Endodermal cell (in vitro differentiated cells): Measurements from ENCODE around the gene THRA. TPM values are rescaled to one million over a fixed set of nuclear protein-coding genes. Genes with fewer than 3 reads are reported as not detected.
A peak's percentile ranks its signal among the peaks of the same experiment; 100 is the strongest.

Experiments used
- DNase-seq: peaks from one replicate; pipeline ENCODE4 v3.0.0-alpha.2; 2017
- H3K27ac ChIP-seq: 2 replicates; pipeline ENCODE4 v1.5.1; 2013; ENCODE audit warnings: mild to moderate bottlenecking, low read depth, low read length, moderate library complexity
- H3K27me3 ChIP-seq: 2 replicates; pipeline ENCODE4 v1.6.1; 2013; ENCODE audit warnings: mild to moderate bottlenecking, low read length, moderate library complexity; ENCODE audit not compliant: insufficient read depth, control insufficient read depth, poor library complexity, severe bottlenecking
- H3K36me3 ChIP-seq: 2 replicates; pipeline ENCODE4 v1.7.0; 2013; ENCODE audit warnings: mild to moderate bottlenecking, low read length, moderate library complexity; ENCODE audit not compliant: control insufficient read depth, insufficient read depth
- H3K4me1 ChIP-seq: one replicate; pipeline ENCODE4 v1.7.0; 2013; ENCODE audit warnings: low read length; ENCODE audit not compliant: control insufficient read depth, insufficient read depth
- H3K4me3 ChIP-seq: 2 replicates; pipeline ENCODE4 v1.5.1; 2013; ENCODE audit warnings: mild to moderate bottlenecking, low read length, moderate library complexity
- H3K9ac ChIP-seq: 2 replicates; pipeline ENCODE4 v1.6.1; 2013; ENCODE audit warnings: mild to moderate bottlenecking, low read length, moderate library complexity; ENCODE audit not compliant: poor library complexity, severe bottlenecking; ENCODE audit errors: extremely low read depth
- H3K9me3 ChIP-seq: 2 replicates; pipeline ENCODE4 v1.6.1; 2013; ENCODE audit warnings: mild to moderate bottlenecking, low read length, moderate library complexity; ENCODE audit not compliant: control insufficient read depth
- H3K27ac Mint-ChIP-seq: 2 replicates; pipeline ENCODE4 v1.8.0; 2020; ENCODE audit warnings: mixed read lengths
- H3K27me3 Mint-ChIP-seq: 2 replicates; pipeline ENCODE4 v1.8.0; 2021; ENCODE audit warnings: mild to moderate bottlenecking, mixed read lengths; ENCODE audit not compliant: insufficient read depth
- H3K36me3 Mint-ChIP-seq: 2 replicates; pipeline ENCODE4 v1.8.0; 2020; ENCODE audit warnings: low read depth, mixed read lengths
- H3K4me1 Mint-ChIP-seq: 2 replicates; pipeline ENCODE4 v1.8.0; 2020; ENCODE audit warnings: mixed read lengths
- H3K4me3 Mint-ChIP-seq: 2 replicates; pipeline ENCODE4 v1.8.0; 2020; ENCODE audit warnings: mild to moderate bottlenecking, moderate library complexity, mixed read lengths
- H3K9me3 Mint-ChIP-seq: 2 replicates; pipeline ENCODE4 v1.8.0; 2020; ENCODE audit warnings: mild to moderate bottlenecking, mixed read lengths
- CTCF ChIP-seq: fragments of 200-600 bp; sonication (generic); conservative IDR thresholded peaks from 2 replicates; pipeline ENCODE4 v1.5.0; 2021; ENCODE audit warnings: antibody characterized with exemption, mild to moderate bottlenecking
- WGBS, 2 experiments: methylation state at CpG; one replicate each; pipeline versions ENCODE4 v1.1.5 to v1.1.7; 2013; ENCODE audit warnings: missing lambda C conversion rate in 2 of 2, mixed read lengths in 1 of 2; ENCODE audit not compliant: insufficient coverage in 1 of 2, insufficient read length in 1 of 2; 5-methylcytosine and 5-hydroxymethylcytosine counted together
- total RNA-seq, 2 donors: library from RNA; stranded (reverse); fragmentation: NEBNext Ultra II Directional in 1 of 2; extraction: Animal tissue kit (Norgen Biotek cat#: 25700) in 1 of 2; gene quantifications; 2 replicates in 1 of 2; 3 replicates in 1 of 2; pipeline ENCODE4 v1.2.1, GENCODE V29; 2021

The THRA gene
- total RNA-seq, 2 donors from 2014 or later: 12.7 to 14.4 TPM

GRCh38 chr17:40106760-40107521 is 44.2 kb downstream of the THRA start:
- no peak overlapping the region for H3K9ac ChIP-seq
- DNase-seq: peak; percentile 66
- H3K4me3 ChIP-seq: no peak overlapping the region
- peak overlapping the region; percentile 25 for H3K4me3 Mint-ChIP-seq
- H3K9me3 ChIP-seq: no peaks in the 10 kb centered on the region
- H3K27ac ChIP-seq: peak overlapping the region; percentile 33
- peaks cover 87% of the 10 kb centered on the region for H3K27me3 Mint-ChIP-seq
- H3K9me3 Mint-ChIP-seq: no peaks in the 10 kb centered on the region
- H3K27me3 ChIP-seq: peaks cover 35% of the 10 kb centered on the region
- H3K27ac Mint-ChIP-seq: no peak overlapping the region
- H3K4me1 Mint-ChIP-seq: peaks cover 72% of the 10 kb centered on the region
- no peaks in the 10 kb centered on the region for H3K36me3 ChIP-seq
- H3K36me3 Mint-ChIP-seq: no peaks in the 10 kb centered on the region
- WGBS, 2 experiments: 27 to 43% methylated on average over 6 to 14 of the region's 20 CpGs
- peaks cover 15% of the 10 kb centered on the region for H3K4me1 ChIP-seq
- TF ChIP-seq CTCF: no peak

- peaks cover 78% of the 10 kb centered on the region for H3K4me1 Mint-ChIP-seq
- no peaks in the 10 kb centered on the region for H3K36me3 Mint-ChIP-seq
- Histone ChIP-seq H3K9me3 (no peaks in the 10 kb centered on the region), H3K4me1 (peaks cover 15% of the 10 kb centered on the region), H3K27ac (peak overlapping the region; percentile 11), H3K27me3 (peaks cover 42% of the 10 kb centered on the region), H3K36me3 (no peaks in the 10 kb centered on the region), H3K4me3 (no peak overlapping the region), H3K9ac (no peak overlapping the region)
- peak overlapping the region; percentile 31 for H3K4me3 Mint-ChIP-seq
- H3K27me3 Mint-ChIP-seq: peaks cover 90% of the 10 kb centered on the region
- no peak for TF ChIP-seq CTCF
- WGBS, 2 experiments: 81 to 86% methylated on average over 4 to 5 of the region's 5 CpGs
- DNase-seq: peak; percentile 76
- H3K9me3 Mint-ChIP-seq: no peaks in the 10 kb centered on the region
- H3K27ac Mint-ChIP-seq: peak overlapping the region; percentile 86
Measured at GRCh38 chr17:40107522-40108174, 44.9 kb downstream of the THRA start.

GRCh38 chr17:40108970-40109824 is 46.4 kb downstream of the THRA start:
- Mint-ChIP-seq H3K36me3 (no peaks in the 10 kb centered on the region), H3K27ac (no peak overlapping the region), H3K9me3 (no peaks in the 10 kb centered on the region), H3K4me1 (peaks cover 76% of the 10 kb centered on the region), H3K27me3 (peaks cover 90% of the 10 kb centered on the region), H3K4me3 (no peak overlapping the region)
- Histone ChIP-seq H3K27me3 (peaks cover 52% of the 10 kb centered on the region), H3K27ac (no peak overlapping the region), H3K4me1 (peaks cover 18% of the 10 kb centered on the region), H3K36me3 (no peaks in the 10 kb centered on the region), H3K9ac (no peak overlapping the region), H3K4me3 (no peak overlapping the region), H3K9me3 (no peaks in the 10 kb centered on the region)
- peak; percentile 59 for DNase-seq
- TF ChIP-seq CTCF: peak; percentile 46
- 89 to 93% methylated on average over 6 to 9 of the region's 9 CpGs for WGBS, 2 experiments
